Natural killer cell (primary cell): ENCODE data around the gene IGSF9. TPM values are rescaled to one million over a fixed set of nuclear protein-coding genes. Genes with fewer than 3 reads are reported as not detected.

ENCODE experiments used
- ATAC-seq, 3 donors: fragments of 150-1000 bp in 2 of 3; fragments of 200-7000 bp in 1 of 3; cut with Tn5 transposase; 1 replicate in 1 of 3; 2 replicates in 2 of 3; pipeline ENCODE4 v1.10.0; 2021; ENCODE audit warnings: mild to moderate bottlenecking in 2 of 3, moderate library complexity in 2 of 3
- DNase-seq, 2 donors: peaks; one replicate each; pipeline versions ENCODE4 v3.0.0 to v3.0.0-alpha.2; 2013 to 2021; ENCODE audit warnings: mixed read lengths in 1 of 2
- H3K27ac ChIP-seq: one replicate; pipeline ENCODE4 v1.5.1; 2013; ENCODE audit warnings: mild to moderate bottlenecking, low read length
- H3K27me3 ChIP-seq: one replicate; pipeline ENCODE4 v1.6.1; 2013; ENCODE audit warnings: low read length; ENCODE audit not compliant: control insufficient read depth, insufficient read depth
- H3K36me3 ChIP-seq: one replicate; pipeline ENCODE4 v1.6.1; 2013; ENCODE audit warnings: low read length; ENCODE audit not compliant: control insufficient read depth, insufficient read depth
- H3K4me1 ChIP-seq: one replicate; pipeline ENCODE4 v1.6.1; 2013; ENCODE audit warnings: low read length; ENCODE audit not compliant: control insufficient read depth, insufficient read depth
- H3K4me3 ChIP-seq: one replicate; pipeline ENCODE4 v1.5.1; 2013; ENCODE audit warnings: low read length
- H3K9me3 ChIP-seq: one replicate; pipeline ENCODE4 v1.6.1; 2013; ENCODE audit warnings: low read length; ENCODE audit not compliant: control insufficient read depth, insufficient read depth
- H3K27ac Mint-ChIP-seq, 2 donors: one replicate each; pipeline ENCODE4 v1.8.0; 2022; ENCODE audit warnings: mild to moderate bottlenecking in 2 of 2, mixed read lengths in 2 of 2, moderate library complexity in 1 of 2
- H3K27me3 Mint-ChIP-seq, 2 donors: one replicate each; pipeline ENCODE4 v1.8.0; 2022; ENCODE audit warnings: low read depth in 2 of 2, mixed read lengths in 2 of 2
- H3K36me3 Mint-ChIP-seq: one replicate; pipeline ENCODE4 v1.8.0; 2022; ENCODE audit warnings: mixed read lengths
- H3K4me1 Mint-ChIP-seq, 2 donors: one replicate each; pipeline ENCODE4 v1.8.0; 2022; ENCODE audit warnings: mixed read lengths in 2 of 2
- H3K4me3 Mint-ChIP-seq: one replicate; pipeline ENCODE4 v1.8.0; 2022; ENCODE audit warnings: mild to moderate bottlenecking, moderate library complexity, mixed read lengths
- H3K9me3 Mint-ChIP-seq, 2 donors: one replicate each; pipeline ENCODE4 v1.8.0; 2022; ENCODE audit warnings: mixed read lengths in 2 of 2
- WGBS: methylation state at CpG from one replicate; pipeline ENCODE4 v1.1.7; 2013; ENCODE audit warnings: missing lambda C conversion rate; ENCODE audit not compliant: insufficient coverage; 5-methylcytosine and 5-hydroxymethylcytosine counted together
- intact Hi-C: fragments of 100-400 bp; cut with micrococcal nuclease; formaldehyde crosslinking; loops from one replicate; pipeline ENCODE4 v1.14.2; 2022
- total RNA-seq, 4 donors: library from RNA; stranded (reverse); fragments of 120-200 nt in 1 of 4; gene quantifications; one replicate each; pipeline versions ENCODE4 v1.2.3 to v1.2.4, GENCODE V29; 2013 to 2022
- TF ChIP-seq, protein P1 (sequence below): fragments of 200-600 bp; IDR thresholded peaks from one replicate; pipeline ENCODE4 v1.8.0; 2022; ENCODE audit warnings: antibody characterized with exemption

IGSF9 gene
- total RNA-seq, 3 donors from 2014 or later (not counting 1 experiment from before 2014, with no cell fraction given), result not detected

DNA sequence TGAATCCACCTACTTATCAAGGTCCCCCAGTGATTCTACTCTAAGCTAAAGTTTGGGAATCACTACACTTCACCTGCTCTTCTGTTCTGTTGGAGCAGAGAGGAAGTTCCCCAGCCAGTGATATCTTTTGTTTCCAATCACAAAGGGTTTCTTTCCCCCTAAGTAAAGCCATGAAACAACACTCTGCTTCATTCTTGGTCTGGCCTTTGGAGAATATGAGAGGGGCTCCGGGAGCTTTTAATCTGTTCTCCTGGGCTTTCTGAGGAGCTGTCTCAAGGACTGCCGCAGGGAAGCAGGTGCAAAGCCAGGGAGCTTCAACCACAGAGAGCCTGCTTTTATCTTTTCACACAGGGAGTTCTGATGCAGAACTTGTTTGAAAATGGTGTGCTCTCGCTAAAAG lies 18.7 kb upstream of the IGSF9 start:
- TF ChIP-seq, protein P1, sequence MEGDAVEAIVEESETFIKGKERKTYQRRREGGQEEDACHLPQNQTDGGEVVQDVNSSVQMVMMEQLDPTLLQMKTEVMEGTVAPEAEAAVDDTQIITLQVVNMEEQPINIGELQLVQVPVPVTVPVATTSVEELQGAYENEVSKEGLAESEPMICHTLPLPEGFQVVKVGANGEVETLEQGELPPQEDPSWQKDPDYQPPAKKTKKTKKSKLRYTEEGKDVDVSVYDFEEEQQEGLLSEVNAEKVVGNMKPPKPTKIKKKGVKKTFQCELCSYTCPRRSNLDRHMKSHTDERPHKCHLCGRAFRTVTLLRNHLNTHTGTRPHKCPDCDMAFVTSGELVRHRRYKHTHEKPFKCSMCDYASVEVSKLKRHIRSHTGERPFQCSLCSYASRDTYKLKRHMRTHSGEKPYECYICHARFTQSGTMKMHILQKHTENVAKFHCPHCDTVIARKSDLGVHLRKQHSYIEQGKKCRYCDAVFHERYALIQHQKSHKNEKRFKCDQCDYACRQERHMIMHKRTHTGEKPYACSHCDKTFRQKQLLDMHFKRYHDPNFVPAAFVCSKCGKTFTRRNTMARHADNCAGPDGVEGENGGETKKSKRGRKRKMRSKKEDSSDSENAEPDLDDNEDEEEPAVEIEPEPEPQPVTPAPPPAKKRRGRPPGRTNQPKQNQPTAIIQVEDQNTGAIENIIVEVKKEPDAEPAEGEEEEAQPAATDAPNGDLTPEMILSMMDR, result no peak
- peaks cover 37 to 49% of the 10 kb centered on the region in 2 donors for H3K27me3 Mint-ChIP-seq

DNA sequence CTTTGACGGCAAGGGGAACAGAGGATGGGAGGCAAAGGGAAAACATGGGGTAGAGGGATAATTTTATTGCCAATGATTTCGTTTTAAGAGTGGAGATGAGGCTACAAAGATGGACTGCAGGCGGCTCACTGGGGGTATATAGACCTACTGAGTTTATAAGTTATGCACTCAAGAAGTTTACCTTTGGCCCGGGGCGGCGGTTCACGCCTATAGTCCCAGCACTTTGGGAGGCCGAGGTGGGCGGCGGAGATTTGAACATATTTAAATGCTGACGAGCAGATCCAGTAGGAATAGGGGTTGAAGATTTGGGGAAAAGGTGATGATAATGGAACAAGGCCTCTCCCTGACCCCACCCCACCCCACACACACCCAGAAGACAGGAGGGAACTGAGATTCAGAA lies 16.8 kb upstream of the IGSF9 start:
- no peak overlapping the region for H3K27ac Mint-ChIP-seq
- no peak overlapping the region for H3K27ac ChIP-seq
- H3K9me3 ChIP-seq, result no peaks in the 10 kb centered on the region
- H3K27me3 ChIP-seq, result no peaks in the 10 kb centered on the region
- H3K36me3 Mint-ChIP-seq, result no peaks in the 10 kb centered on the region
- intact Hi-C loops, result no loop called here
- no peak for ATAC-seq
- DNase-seq, result no peak
- no peaks in the 10 kb centered on the region for H3K4me1 ChIP-seq
- H3K4me3 ChIP-seq, result no peak overlapping the region
- peaks cover 29 to 38% of the 10 kb centered on the region in 2 donors for H3K27me3 Mint-ChIP-seq
- no peaks in the 10 kb centered on the region for H3K9me3 Mint-ChIP-seq
- no peaks in the 10 kb centered on the region for H3K4me1 Mint-ChIP-seq
- WGBS, result 91% methylated on average over 10 of the region's 11 CpGs
- H3K36me3 ChIP-seq, result no peaks in the 10 kb centered on the region
- H3K4me3 Mint-ChIP-seq, result no peak overlapping the region
- TF ChIP-seq, protein P1, result no peak

More for the DNA sequence above, 18.7 kb upstream of the IGSF9 start:
- Mint-ChIP-seq H3K4me3 (no peak overlapping the region), H3K27ac (no peak overlapping the region), H3K4me1 (no peaks in the 10 kb centered on the region), H3K9me3 (no peaks in the 10 kb centered on the region), H3K36me3 (no peaks in the 10 kb centered on the region)
- ATAC-seq (no peak), DNase-seq (no peak)
- Histone ChIP-seq H3K36me3 (no peaks in the 10 kb centered on the region), H3K4me1 (no peaks in the 10 kb centered on the region), H3K4me3 (no peak overlapping the region), H3K27me3 (no peaks in the 10 kb centered on the region), H3K27ac (no peak overlapping the region), H3K9me3 (no peaks in the 10 kb centered on the region)
- intact Hi-C loops, result no loop called here
- WGBS, result 79% methylated on average over 3 of the region's 3 CpGs

DNA sequence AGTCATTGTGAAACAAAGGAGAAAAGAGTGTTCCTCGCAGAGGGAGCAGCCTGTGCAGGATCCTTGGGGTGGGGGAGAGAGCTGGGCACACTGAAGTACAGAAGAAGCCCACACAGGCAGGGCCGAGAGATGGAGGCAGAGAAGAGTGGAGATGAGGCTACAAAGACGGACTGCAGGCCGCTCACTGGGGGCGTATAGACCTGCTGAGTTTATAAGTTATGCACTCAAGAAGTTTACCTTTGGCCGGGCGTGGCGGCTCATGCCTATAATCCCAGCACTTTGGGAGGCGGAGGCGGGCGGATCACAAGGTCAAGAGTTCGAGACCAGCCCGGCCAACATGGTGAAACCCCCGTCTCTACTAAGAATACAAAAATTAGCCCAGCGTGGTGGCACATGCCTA lies 16.2 kb upstream of the IGSF9 start:
- H3K27ac ChIP-seq, result no peak overlapping the region
- no peak overlapping the region for H3K4me3 ChIP-seq
- no peaks in the 10 kb centered on the region for H3K27me3 ChIP-seq
- intact Hi-C loops, result no loop called here
- TF ChIP-seq, protein P1, result no peak
- DNase-seq, result no peak
- WGBS, result 92% methylated on average over 15 of the region's 15 CpGs
- H3K9me3 ChIP-seq, result no peaks in the 10 kb centered on the region
- Mint-ChIP-seq H3K27ac (no peak overlapping the region), H3K4me3 (no peak overlapping the region), H3K9me3 (no peaks in the 10 kb centered on the region), H3K36me3 (no peaks in the 10 kb centered on the region), H3K27me3 (peaks cover 24 to 33% of the 10 kb centered on the region in 2 donors), H3K4me1 (no peaks in the 10 kb centered on the region)
- no peak for ATAC-seq
- H3K4me1 ChIP-seq, result no peaks in the 10 kb centered on the region
- no peaks in the 10 kb centered on the region for H3K36me3 ChIP-seq

DNA sequence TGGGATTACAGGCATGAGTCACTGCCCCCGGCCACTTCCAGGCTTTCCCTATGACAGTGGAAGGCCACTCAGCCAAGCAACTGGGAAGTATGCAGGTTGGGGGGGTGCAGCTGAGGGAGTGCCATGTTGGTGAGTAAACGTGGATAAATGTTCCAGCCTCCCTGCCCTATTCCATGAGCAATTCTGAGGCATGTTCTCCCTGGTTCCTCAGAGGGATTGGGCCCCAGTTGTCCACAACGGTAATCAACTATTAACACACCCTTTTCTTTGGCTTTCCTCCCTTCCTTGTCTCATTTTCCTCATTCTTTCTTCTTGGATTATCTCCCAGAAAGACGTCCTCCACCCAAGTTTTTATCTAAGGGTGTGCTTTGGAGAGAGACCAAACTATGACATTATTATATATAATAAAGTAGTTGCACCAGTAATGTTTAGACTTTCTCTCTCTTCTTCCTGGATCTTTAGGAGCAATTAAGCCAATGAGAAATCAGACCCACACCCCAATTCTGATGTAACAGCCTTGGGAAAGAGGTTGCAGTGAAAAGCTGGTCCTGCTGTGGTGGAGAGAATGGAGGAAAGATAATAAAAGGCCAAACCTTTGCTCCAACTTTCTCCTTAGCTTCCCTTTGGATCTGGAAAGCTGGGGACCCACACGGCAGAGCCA lies 15.4 kb upstream of the IGSF9 start:
- DNase-seq, result no peak
- H3K27ac Mint-ChIP-seq, result no peak overlapping the region
- ATAC-seq, result no peak
- intact Hi-C loops, result no loop called here
- H3K4me1 Mint-ChIP-seq, result no peaks in the 10 kb centered on the region
- Histone ChIP-seq H3K9me3 (no peaks in the 10 kb centered on the region), H3K4me3 (no peak overlapping the region), H3K4me1 (no peaks in the 10 kb centered on the region), H3K27ac (no peak overlapping the region), H3K27me3 (no peaks in the 10 kb centered on the region), H3K36me3 (no peaks in the 10 kb centered on the region)
- no peak overlapping the region for H3K4me3 Mint-ChIP-seq
- H3K9me3 Mint-ChIP-seq, result no peaks in the 10 kb centered on the region
- H3K36me3 Mint-ChIP-seq, result no peaks in the 10 kb centered on the region
- TF ChIP-seq, protein P1, result no peak
- WGBS, result 84% methylated on average over 4 of the region's 5 CpGs
- peaks cover 25 to 33% of the 10 kb centered on the region in 2 donors for H3K27me3 Mint-ChIP-seq
